IMR-90 (cell line): Measurements from ENCODE around the gene CORO7. TPM values are rescaled to one million over a fixed set of nuclear protein-coding genes. Genes with fewer than 3 reads are reported as not detected.

Experiments
- ATAC-seq: fragments of 200-7000 bp; cut with Tn5 transposase; 2 replicates; pipeline ENCODE4 v1.9.1; 2020; ENCODE audit warnings: low read depth, mild to moderate bottlenecking, moderate library complexity
- BruUV-seq: library from RNA; stranded (reverse); fragments of 400-500 nt; replicated peaks from 2 replicates; lab custom pipeline; 2021; lab: Mats Ljungman, UMichigan
- CTCF ChIA-PET: fragments of 300-600 bp; formaldehyde crosslinking; extraction: SDS; loops from one replicate; lab custom pipeline; 2021; ENCODE audit warnings: antibody characterized with exemption; lab: Yijun Ruan, JAX
- POLR2A ChIA-PET: fragments of 300-600 bp; sonication (Branson Sonifier 250); formaldehyde crosslinking; loops from one replicate; lab custom pipeline; 2022; ENCODE audit warnings: antibody characterized with exemption; ENCODE audit not compliant: unreplicated experiment; lab: Charles Lee
- DNase-seq: peaks from one replicate; pipeline ENCODE4 v3.0.0; 2013
- H2AFZ ChIP-seq: replicated peaks from 2 replicates; pipeline ENCODE3; 2013; ENCODE audit warnings: low read length, mild to moderate bottlenecking; ENCODE audit not compliant: poor library complexity
- H2AK5ac ChIP-seq: 2 replicates; pipeline ENCODE4 v1.6.1; 2013; ENCODE audit warnings: low read depth, low read length, inconsistent platforms
- H2AK9ac ChIP-seq: replicated peaks from 2 replicates; pipeline ENCODE3; 2013; ENCODE audit warnings: mild to moderate bottlenecking, low read depth, low read length, moderate library complexity; ENCODE audit not compliant: poor library complexity
- H2BK120ac ChIP-seq: 2 replicates; pipeline ENCODE4 v1.6.1; 2013; ENCODE audit warnings: low read depth, low read length, inconsistent platforms
- H2BK15ac ChIP-seq: 3 replicates; pipeline ENCODE4 v1.6.1; 2013; ENCODE audit warnings: low read depth, low read length, inconsistent platforms
- H2BK20ac ChIP-seq: 2 replicates; pipeline ENCODE4 v1.6.1; 2013; ENCODE audit warnings: low read depth, mild to moderate bottlenecking, inconsistent platforms, low read length, moderate library complexity
- H2BK5ac ChIP-seq: 2 replicates; pipeline ENCODE4 v1.6.1; 2013; ENCODE audit warnings: mild to moderate bottlenecking, low read depth, low read length, inconsistent platforms; ENCODE audit not compliant: poor library complexity, severe bottlenecking
- H3K14ac ChIP-seq: replicated peaks from 2 replicates; pipeline ENCODE4 v1.6.1; 2013; ENCODE audit warnings: low read depth, low read length, inconsistent platforms
- H3K18ac ChIP-seq: 2 replicates; pipeline ENCODE4 v1.6.1; 2013; ENCODE audit warnings: low read depth, low read length, control low read depth
- H3K23ac ChIP-seq: 2 replicates; pipeline ENCODE4 v1.6.1; 2013; ENCODE audit warnings: low read depth, low read length, inconsistent platforms
- H3K27ac ChIP-seq: 2 replicates; pipeline ENCODE4 v1.5.1; 2013; ENCODE audit warnings: mild to moderate bottlenecking, control low read depth, low read length; ENCODE audit not compliant: insufficient read depth
- H3K27me3 ChIP-seq: 2 replicates; pipeline ENCODE4 v1.6.1; 2013; ENCODE audit warnings: low read length; ENCODE audit not compliant: control insufficient read depth, insufficient read depth
- H3K36me3 ChIP-seq: 2 replicates; pipeline ENCODE4 v1.6.1; 2013; ENCODE audit warnings: low read length, mixed read lengths; ENCODE audit not compliant: control insufficient read depth, insufficient read depth
- H3K4ac ChIP-seq: 2 replicates; pipeline ENCODE4 v1.6.1; 2013; ENCODE audit warnings: low read depth, low read length, inconsistent platforms
- H3K4me1 ChIP-seq: 2 replicates; pipeline ENCODE4 v1.6.1; 2013; ENCODE audit warnings: low read length, mixed read lengths; ENCODE audit not compliant: control insufficient read depth, insufficient read depth
- H3K4me2 ChIP-seq: 2 replicates; pipeline ENCODE4 v1.6.1; 2013; ENCODE audit warnings: low read depth, mild to moderate bottlenecking, control low read depth, low read length, moderate library complexity
- H3K4me3 ChIP-seq: 2 replicates; pipeline ENCODE4 v1.5.1; 2013; ENCODE audit warnings: low read depth, mild to moderate bottlenecking, control low read depth, low read length, moderate library complexity; ENCODE audit not compliant: insufficient read depth
- H3K56ac ChIP-seq: 2 replicates; pipeline ENCODE4 v1.6.1; 2013; ENCODE audit warnings: low read length, inconsistent platforms; ENCODE audit not compliant: insufficient read depth; ENCODE audit errors: extremely low read depth
- H3K79me1 ChIP-seq, 2 experiments: 2 replicates each; pipeline ENCODE4 v1.6.1; 2013; ENCODE audit warnings: low read length in 2 of 2, inconsistent platforms in 1 of 2, low read depth in 1 of 2
- H3K9ac ChIP-seq: 2 replicates; pipeline ENCODE4 v1.6.1; 2013; ENCODE audit warnings: low read depth, low read length, control low read depth
- H3K9me1 ChIP-seq: 2 replicates; pipeline ENCODE4 v1.6.1; 2013; ENCODE audit warnings: low read length, inconsistent platforms; ENCODE audit not compliant: insufficient read depth
- H3K9me3 ChIP-seq: 2 replicates; pipeline ENCODE4 v1.6.1; 2013; ENCODE audit warnings: low read length; ENCODE audit not compliant: control insufficient read depth, insufficient read depth
- H4K20me1 ChIP-seq: 2 replicates; pipeline ENCODE4 v1.6.1; 2013; ENCODE audit warnings: low read length, inconsistent platforms; ENCODE audit not compliant: insufficient read depth
- H4K5ac ChIP-seq: 2 replicates; pipeline ENCODE4 v1.6.1; 2013; ENCODE audit warnings: mild to moderate bottlenecking, low read depth, low read length, control low read depth
- H4K8ac ChIP-seq, 2 experiments: 2 replicates each; pipeline ENCODE4 v1.6.1; 2013; ENCODE audit warnings: low read depth in 2 of 2, low read length in 2 of 2, control low read depth in 1 of 2, inconsistent platforms in 1 of 2
- H4K91ac ChIP-seq: 2 replicates; pipeline ENCODE4 v1.6.1; 2013; ENCODE audit warnings: low read depth, low read length, inconsistent platforms; ENCODE audit not compliant: insufficient read depth
- MAZ ChIP-seq: IDR thresholded peaks from 2 replicates; pipeline ENCODE4 v1.6.1; 2012; ENCODE audit warnings: low read depth, mild to moderate bottlenecking, low read length, improper control_type of control experiment, moderate library complexity, borderline replicate concordance
- POLR2A ChIP-seq: IDR thresholded peaks from 2 replicates; pipeline ENCODE4 v1.6.1; 2012; ENCODE audit warnings: mild to moderate bottlenecking, low read depth, low read length
- SMC3 ChIP-seq: fragments of 150-350 bp; IDR thresholded peaks from 2 replicates; pipeline ENCODE4 v1.6.1; 2016; ENCODE audit warnings: low read depth, mild to moderate bottlenecking, antibody characterized with exemption, low read length, moderate library complexity
- WGBS, 2 experiments: methylation state at CpG; one replicate each; pipeline versions ENCODE4 v1.1.5 to v1.1.7; 2013; ENCODE audit warnings: missing lambda C conversion rate in 2 of 2; ENCODE audit not compliant: insufficient read length in 1 of 2; ENCODE audit errors: extremely low coverage in 2 of 2; 5-methylcytosine and 5-hydroxymethylcytosine counted together
- dilution Hi-C: fragments of 300-500 bp; cut with HindIII; formaldehyde crosslinking; loops from one replicate; pipeline ENCODE4 v1.14.3; 2018; ENCODE audit warnings: low sequenced_read_pairs; ENCODE audit not compliant: unreplicated experiment
- in situ Hi-C: fragments of 300-500 bp; cut with MboI; formaldehyde crosslinking; loops from 3 replicates; pipeline ENCODE4 v1.14.3; 2019; ENCODE audit warnings: low sequenced_read_pairs, inconsistent platforms, mixed read lengths
- intact Hi-C: fragments of 100-400 bp; cut with micrococcal nuclease; formaldehyde crosslinking; loops from 2 replicates; pipeline ENCODE4 v1.10.0; 2022
- polyA plus RNA-seq, 3 experiments: library from polyadenylated mRNA; depleted of rRNA; stranded (reverse); fragments of >200 nt; gene quantifications; 2 replicates each; pipeline ENCODE4 v1.2.3, GENCODE V29; 2012; ENCODE audit warnings: low replicate concordance in 1 of 3
- total RNA-seq: library from RNA; depleted of rRNA; stranded (reverse); fragments of >200 nt; gene quantifications from 2 replicates; pipeline ENCODE4 v1.2.3, GENCODE V29; 2012

CORO7 gene
- total and polyA plus RNA-seq, 2 of the 4 experiments (the other 2 are of a cell fraction): 6.3 to 26.7 TPM

DNA sequence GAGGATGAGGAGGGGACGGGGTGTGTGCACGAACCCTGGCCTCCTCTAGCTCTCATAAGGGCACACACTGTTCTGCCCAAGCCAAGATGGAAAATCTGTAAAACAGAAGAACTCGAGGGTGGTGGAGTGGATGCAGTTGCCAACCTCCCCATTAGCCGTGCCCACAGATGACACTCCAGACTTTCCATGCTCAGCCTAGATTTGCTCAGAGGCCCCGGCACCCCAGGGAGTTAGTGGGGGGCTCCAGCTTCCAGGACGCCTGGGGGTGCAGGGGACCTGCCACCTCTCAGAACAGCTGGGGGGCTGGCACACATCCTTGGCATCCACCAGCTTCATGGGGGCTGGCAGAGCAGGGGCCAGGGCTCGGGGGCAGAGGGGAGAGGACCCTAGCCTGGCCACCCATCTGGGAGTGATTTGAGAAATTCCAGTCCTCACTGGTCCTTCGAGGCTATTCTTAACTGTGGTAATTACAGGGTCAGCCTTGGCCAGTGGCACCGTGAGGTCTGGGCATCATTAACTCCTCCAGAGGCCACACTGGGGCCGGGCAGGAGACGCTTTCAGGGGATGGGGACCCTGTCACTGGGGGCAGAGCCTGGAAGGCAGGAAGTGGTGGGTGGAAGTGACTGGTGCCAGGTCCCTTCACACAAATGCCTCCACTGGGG lies 30.5 kb downstream of the CORO7 start:
- DNase-seq (no peak), ATAC-seq (peak; percentile 7)
- Histone ChIP-seq H4K91ac (peak overlapping the region; percentile 47; the same call in 1 of the 2 replicates), H3K27ac (peak overlapping the region; percentile 23; the same call in 1 of the 2 replicates), H3K79me1 (peaks cover 0 to 81% of the 10 kb centered on the region in 2 experiments; a peak in 2 of 4 replicates), H3K36me3 (peaks cover 35% of the 10 kb centered on the region), H2BK5ac (peak overlapping the region; percentile 15), H2BK20ac (no peak overlapping the region), H4K20me1 (peaks cover 63% of the 10 kb centered on the region), H3K4me2 (no peak overlapping the region), H4K5ac (no peak overlapping the region), H3K4me3 (no peak overlapping the region), H3K9me1 (peaks cover 21% of the 10 kb centered on the region), H3K23ac (no peak overlapping the region), H3K14ac (no peak overlapping the region), H3K4me1 (peaks cover 33% of the 10 kb centered on the region), H2BK120ac (no peak overlapping the region), H3K27me3 (no peaks in the 10 kb centered on the region), H3K9ac (no peak overlapping the region), H2BK15ac (no peak overlapping the region), H2AK5ac (peak overlapping the region; percentile 90), H2AFZ (no peak overlapping the region), H4K8ac (0 out of 4 replicates have a peak overlapping the region, but pooled peaks of 1 of the 2 experiments have one; percentile 9), H2AK9ac (peak overlapping the region; percentile 86), H3K56ac (no peak overlapping the region), H3K9me3 (no peaks in the 10 kb centered on the region), H3K4ac (peak overlapping the region; percentile 59; the same call in 1 of the 2 replicates), H3K18ac (no peak overlapping the region)
- in situ Hi-C loops: no loop called here
- dilution Hi-C loops: no loop called here
- ChIA-PET POLR2A (interaction anchor here (1.4 kb wide), 1 partner anchor 8 kb away, joined by 4 read pairs; no protein-coding TSS in a partner anchor), CTCF (interaction anchor here (2.4 kb wide), 1 partner anchor 16 kb away, joined by 7 read pairs; no protein-coding TSS in a partner anchor)
- BruUV-seq: no TSS peak
- 58% methylated on average over 2 of the region's 11 CpGs; no CpG with 5 or more reads in 1 of the 2 experiments for WGBS, 2 experiments
- 0 out of 2 replicates have a peak, but pooled peaks have one; percentile 1 for TF ChIP-seq SMC3
- peak; percentile 5; the same call in 1 of the 2 replicates for TF ChIP-seq POLR2A
- no peak for TF ChIP-seq MAZ
- intact Hi-C loops: no loop called here
